ENCODE measurements around the gene NDUFAB1.

NDUFAB1 gene

GRCh38 chr16:23575834-23576233, 20.3 kb downstream of the NDUFAB1 start:
- H3K4me3 ChIP-seq (replicated peaks in 1 of 2; ENCODE audit: low read depth in 2 of 2, low read length in 2 of 2): no peak overlapping the region
- no peak for TF ChIP-seq CTCF (IDR thresholded peaks at IDR 0.05; ENCODE audit: low read depth, low read length)
- no peak for DNase-seq (ENCODE audit: low read depth in 2 of 2)

- DNase-seq (ENCODE audit: low read depth in 2 of 2): no peak
- TF ChIP-seq CTCF (IDR thresholded peaks at IDR 0.05; ENCODE audit: low read depth, low read length): no peak
- H3K4me3 ChIP-seq (replicated peaks in 1 of 2; ENCODE audit: low read depth in 2 of 2, low read length in 2 of 2): no peak overlapping the region
Measured at GRCh38 chr16:23573817-23574216, 22.3 kb downstream of the NDUFAB1 start.

- H3K4me3 ChIP-seq (replicated peaks in 1 of 2; ENCODE audit: low read depth in 2 of 2, low read length in 2 of 2): no peak overlapping the region
- DNase-seq (ENCODE audit: low read depth in 2 of 2): no peak
- no peak for TF ChIP-seq CTCF (IDR thresholded peaks at IDR 0.05; ENCODE audit: low read depth, low read length)
Measured at GRCh38 chr16:23572394-23572793, 23.7 kb downstream of the NDUFAB1 start.

GRCh38 chr16:23571895-23572294, 24.2 kb downstream of the NDUFAB1 start:
- DNase-seq (ENCODE audit: low read depth in 2 of 2): no peak
- H3K4me3 ChIP-seq (replicated peaks in 1 of 2; ENCODE audit: low read depth in 2 of 2, low read length in 2 of 2): no peak overlapping the region
- no peak for TF ChIP-seq CTCF (IDR thresholded peaks at IDR 0.05; ENCODE audit: low read depth, low read length)

- DNase-seq (ENCODE audit: low read depth in 2 of 2): no peak
- H3K4me3 ChIP-seq (replicated peaks in 1 of 2; ENCODE audit: low read depth in 2 of 2, low read length in 2 of 2): no peak overlapping the region
- TF ChIP-seq CTCF (IDR thresholded peaks at IDR 0.05; ENCODE audit: low read depth, low read length): no peak
Measured at GRCh38 chr16:23570992-23571632, 25.0 kb downstream of the NDUFAB1 start.

GRCh38 chr16:23567602-23568001, 28.5 kb downstream of the NDUFAB1 start:
- no peak for TF ChIP-seq CTCF (IDR thresholded peaks at IDR 0.05; ENCODE audit: low read depth, low read length)
- DNase-seq (ENCODE audit: low read depth in 2 of 2): no peak
- no peak overlapping the region for H3K4me3 ChIP-seq (replicated peaks in 1 of 2; ENCODE audit: low read depth in 2 of 2, low read length in 2 of 2)

- DNase-seq (ENCODE audit: low read depth in 2 of 2): no peak
- no peak for TF ChIP-seq CTCF (IDR thresholded peaks at IDR 0.05; ENCODE audit: low read depth, low read length)
- H3K4me3 ChIP-seq (replicated peaks in 1 of 2; ENCODE audit: low read depth in 2 of 2, low read length in 2 of 2): no peak overlapping the region
Measured at GRCh38 chr16:23566724-23567123, 29.4 kb downstream of the NDUFAB1 start.
